Measurements from ENCODE around the gene ARID5B. TPM values are rescaled to one million over a fixed set of nuclear protein-coding genes. Genes with fewer than 3 reads are reported as not detected.

The ARID5B gene
- total RNA-seq, 1 experiment from 2014 or later, result 168 TPM

- Mint-ChIP-seq H3K27me3 (ENCODE audit: insufficient read depth, unreplicated experiment) (no peaks in the 10 kb centered on the region), H3K27ac (ENCODE audit: unreplicated experiment) (no peak overlapping the region), H3K36me3 (ENCODE audit: insufficient read depth, unreplicated experiment) (peaks cover 98% of the 10 kb centered on the region), H3K9me3 (ENCODE audit: unreplicated experiment) (no peaks in the 10 kb centered on the region), H3K4me3 (ENCODE audit: unreplicated experiment) (no peak overlapping the region), H3K4me1 (ENCODE audit: low read depth, unreplicated experiment) (peaks cover 55% of the 10 kb centered on the region)
- H3K9me3 ChIP-seq, result no peaks in the 10 kb centered on the region
- BruUV-seq (replicated peaks), result no TSS peak
- no peak for DNase-seq
- CTCF ChIA-PET, result no interaction called here
- intact Hi-C loops (cut with micrococcal nuclease; ENCODE audit: unreplicated experiment), result no loop called here
- peaks cover 25% of the 10 kb centered on the region for H3K36me3 ChIP-seq (ENCODE audit: control insufficient read depth, insufficient read depth, low read length)
- no peak overlapping the region for H3K4me3 ChIP-seq (ENCODE audit: low read depth, low read length)
- peaks cover 20% of the 10 kb centered on the region for H3K4me1 ChIP-seq
- no peaks in the 10 kb centered on the region for H3K27me3 ChIP-seq (replicated peaks; ENCODE audit: control insufficient read depth, insufficient read depth, low read length)
- POLR2A ChIA-PET, result no interaction called here
- TF ChIP-seq, protein P1, sequence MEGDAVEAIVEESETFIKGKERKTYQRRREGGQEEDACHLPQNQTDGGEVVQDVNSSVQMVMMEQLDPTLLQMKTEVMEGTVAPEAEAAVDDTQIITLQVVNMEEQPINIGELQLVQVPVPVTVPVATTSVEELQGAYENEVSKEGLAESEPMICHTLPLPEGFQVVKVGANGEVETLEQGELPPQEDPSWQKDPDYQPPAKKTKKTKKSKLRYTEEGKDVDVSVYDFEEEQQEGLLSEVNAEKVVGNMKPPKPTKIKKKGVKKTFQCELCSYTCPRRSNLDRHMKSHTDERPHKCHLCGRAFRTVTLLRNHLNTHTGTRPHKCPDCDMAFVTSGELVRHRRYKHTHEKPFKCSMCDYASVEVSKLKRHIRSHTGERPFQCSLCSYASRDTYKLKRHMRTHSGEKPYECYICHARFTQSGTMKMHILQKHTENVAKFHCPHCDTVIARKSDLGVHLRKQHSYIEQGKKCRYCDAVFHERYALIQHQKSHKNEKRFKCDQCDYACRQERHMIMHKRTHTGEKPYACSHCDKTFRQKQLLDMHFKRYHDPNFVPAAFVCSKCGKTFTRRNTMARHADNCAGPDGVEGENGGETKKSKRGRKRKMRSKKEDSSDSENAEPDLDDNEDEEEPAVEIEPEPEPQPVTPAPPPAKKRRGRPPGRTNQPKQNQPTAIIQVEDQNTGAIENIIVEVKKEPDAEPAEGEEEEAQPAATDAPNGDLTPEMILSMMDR (IDR thresholded peaks at IDR 0.05; ENCODE audit: insufficient read depth in 1 of 2, low read depth in 1 of 2, low read length in 1 of 2, severe bottlenecking in 1 of 2, unreplicated experiment in 1 of 2), result no peak
Measured at GRCh38 chr10:62002753-62003152, 101.3 kb downstream of the ARID5B start.

DNA sequence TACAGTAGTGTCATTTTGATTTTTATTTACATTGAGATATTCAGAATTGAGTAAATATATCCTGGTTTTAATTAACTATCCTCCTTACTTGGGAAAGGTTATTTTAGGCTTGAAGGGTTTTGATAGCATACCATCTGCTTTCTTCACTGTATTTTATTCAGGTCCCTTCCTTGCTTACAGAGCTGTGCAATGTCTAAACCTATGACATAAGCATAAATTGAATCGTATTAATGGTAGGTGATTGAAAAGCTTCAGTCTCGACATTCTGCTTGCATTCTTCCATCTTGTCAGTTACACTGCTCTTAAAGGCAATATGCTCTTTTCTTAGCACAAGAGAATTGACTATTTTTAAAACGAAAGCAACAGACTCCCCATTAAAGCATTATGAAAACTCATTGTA, 102.5 kb downstream of the ARID5B start:
- H3K27ac Mint-ChIP-seq (ENCODE audit: unreplicated experiment), result no peak overlapping the region
- TF ChIP-seq, protein P1 (IDR thresholded peaks at IDR 0.05; ENCODE audit: insufficient read depth in 1 of 2, low read depth in 1 of 2, low read length in 1 of 2, severe bottlenecking in 1 of 2, unreplicated experiment in 1 of 2), result no peak
- no peaks in the 10 kb centered on the region for H3K27me3 Mint-ChIP-seq (ENCODE audit: insufficient read depth, unreplicated experiment)
- no peak overlapping the region for H3K4me3 Mint-ChIP-seq (ENCODE audit: unreplicated experiment)
- intact Hi-C loops (cut with micrococcal nuclease; ENCODE audit: unreplicated experiment), result no loop called here
- H3K4me1 Mint-ChIP-seq (ENCODE audit: low read depth, unreplicated experiment), result peaks cover 68% of the 10 kb centered on the region
- H3K36me3 ChIP-seq (ENCODE audit: control insufficient read depth, insufficient read depth, low read length), result peaks cover 21% of the 10 kb centered on the region
- H3K4me1 ChIP-seq, result peaks cover 22% of the 10 kb centered on the region
- BruUV-seq (replicated peaks), result no TSS peak
- no peak for DNase-seq
- H3K9me3 ChIP-seq, result no peaks in the 10 kb centered on the region
- H3K27me3 ChIP-seq (replicated peaks; ENCODE audit: control insufficient read depth, insufficient read depth, low read length), result no peaks in the 10 kb centered on the region
- peaks cover 98% of the 10 kb centered on the region for H3K36me3 Mint-ChIP-seq (ENCODE audit: insufficient read depth, unreplicated experiment)
- H3K4me3 ChIP-seq (ENCODE audit: low read depth, low read length), result no peak overlapping the region
- no peaks in the 10 kb centered on the region for H3K9me3 Mint-ChIP-seq (ENCODE audit: unreplicated experiment)
- ChIA-PET CTCF (no interaction called here), POLR2A (no interaction called here)

DNA sequence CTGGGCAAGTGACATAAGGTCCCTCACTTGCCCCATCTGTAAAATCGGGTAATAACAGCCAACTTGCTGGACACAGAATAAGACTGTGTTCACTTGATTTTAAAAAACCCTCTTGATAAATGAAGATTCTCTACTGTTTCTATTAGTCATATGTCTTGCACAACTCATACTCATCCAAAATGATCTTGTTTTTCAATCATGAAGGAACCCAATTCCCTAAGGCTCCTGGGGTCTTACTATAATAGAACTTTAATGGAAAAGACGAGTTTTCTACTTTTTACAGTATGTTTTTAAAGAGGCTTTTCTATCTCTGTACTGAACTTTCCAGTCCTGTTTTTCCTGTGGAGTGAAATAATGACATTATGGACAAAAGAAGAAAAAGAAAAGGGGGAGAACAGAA, 103.8 kb downstream of the ARID5B start:
- Histone ChIP-seq H3K36me3 (ENCODE audit: control insufficient read depth, insufficient read depth, low read length) (peaks cover 15% of the 10 kb centered on the region), H3K4me3 (ENCODE audit: low read depth, low read length) (no peak overlapping the region), H3K4me1 (peaks cover 33% of the 10 kb centered on the region), H3K27me3 (replicated peaks; ENCODE audit: control insufficient read depth, insufficient read depth, low read length) (no peaks in the 10 kb centered on the region), H3K9me3 (no peaks in the 10 kb centered on the region)
- Mint-ChIP-seq H3K27ac (ENCODE audit: unreplicated experiment) (no peak overlapping the region), H3K27me3 (ENCODE audit: insufficient read depth, unreplicated experiment) (no peaks in the 10 kb centered on the region), H3K9me3 (ENCODE audit: unreplicated experiment) (no peaks in the 10 kb centered on the region), H3K36me3 (ENCODE audit: insufficient read depth, unreplicated experiment) (peaks cover 98% of the 10 kb centered on the region), H3K4me1 (ENCODE audit: low read depth, unreplicated experiment) (peaks cover 77% of the 10 kb centered on the region), H3K4me3 (ENCODE audit: unreplicated experiment) (no peak overlapping the region)
- no TSS peak for BruUV-seq (replicated peaks)
- no peak for DNase-seq
- POLR2A ChIA-PET, result interaction anchor here (1.2 kb wide), 1 partner anchor 19 kb away, joined by 3 read pairs; no protein-coding TSS in a partner anchor
- TF ChIP-seq, protein P1 (IDR thresholded peaks at IDR 0.05; ENCODE audit: insufficient read depth in 1 of 2, low read depth in 1 of 2, low read length in 1 of 2, severe bottlenecking in 1 of 2, unreplicated experiment in 1 of 2), result no peak
- CTCF ChIA-PET, result no interaction called here
- intact Hi-C loops (cut with micrococcal nuclease; ENCODE audit: unreplicated experiment), result no loop called here

Data from Caco-2 (cell line).